Ureter (tissue), 1 donor: ENCODE results near the gene CUTA. TPM values are rescaled to one million over a fixed set of nuclear protein-coding genes. Genes with fewer than 3 reads are reported as not detected.

ENCODE experiments used
- DNase-seq: peaks from one replicate; pipeline ENCODE4 v3.0.0-alpha.2; 2020; ENCODE audit warnings: low spot score
- total RNA-seq: library from RNA; stranded (reverse); gene quantifications from one replicate; pipeline ENCODE4 v1.2.4, GENCODE V29; 2023
- donor health status: DM: yes; HTN: yes; CAD: no.

CUTA gene
- total RNA-seq, 1 donor from 2014 or later = 157 TPM

DNA sequence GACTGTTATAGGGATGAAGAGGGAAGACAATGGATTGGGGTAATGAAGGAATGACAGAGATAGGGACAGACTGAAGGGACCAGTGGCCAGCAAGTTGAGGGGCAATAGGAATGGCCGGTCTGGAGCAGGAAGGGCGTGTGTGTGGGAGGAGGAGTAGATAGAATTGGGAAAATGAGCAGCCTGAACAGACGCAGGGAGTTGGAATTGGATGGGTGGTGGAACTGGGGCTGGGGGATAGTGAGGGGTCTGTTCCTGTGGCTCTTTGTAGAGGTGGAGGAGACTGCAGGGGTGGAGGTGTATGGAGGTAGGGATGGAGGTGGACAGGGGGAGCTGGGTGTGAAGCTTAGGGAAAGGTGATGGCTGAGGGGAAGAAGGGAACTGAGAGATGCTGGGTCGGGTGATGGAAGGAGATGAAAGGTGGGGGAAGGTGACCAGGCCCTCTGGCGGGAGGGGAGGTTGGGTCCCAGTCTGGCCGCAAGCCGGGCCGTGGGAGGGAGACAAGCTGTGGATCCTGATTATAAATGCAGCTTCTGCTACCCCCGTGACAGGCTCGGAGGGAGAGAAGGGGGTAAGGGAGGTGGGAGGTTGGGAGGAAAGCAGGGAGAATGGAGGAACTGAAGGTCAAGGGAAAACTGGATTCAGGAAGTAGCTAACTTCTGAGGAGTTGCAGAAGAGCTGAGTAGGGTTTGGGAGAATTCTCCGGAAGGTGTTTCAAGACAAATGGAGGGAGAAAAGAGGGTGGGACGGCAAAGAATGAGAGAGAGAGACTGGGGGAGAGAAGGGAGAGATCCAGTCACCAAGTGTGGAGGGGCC, 7.2 kb upstream of the CUTA start:
- no peak for DNase-seq

DNA sequence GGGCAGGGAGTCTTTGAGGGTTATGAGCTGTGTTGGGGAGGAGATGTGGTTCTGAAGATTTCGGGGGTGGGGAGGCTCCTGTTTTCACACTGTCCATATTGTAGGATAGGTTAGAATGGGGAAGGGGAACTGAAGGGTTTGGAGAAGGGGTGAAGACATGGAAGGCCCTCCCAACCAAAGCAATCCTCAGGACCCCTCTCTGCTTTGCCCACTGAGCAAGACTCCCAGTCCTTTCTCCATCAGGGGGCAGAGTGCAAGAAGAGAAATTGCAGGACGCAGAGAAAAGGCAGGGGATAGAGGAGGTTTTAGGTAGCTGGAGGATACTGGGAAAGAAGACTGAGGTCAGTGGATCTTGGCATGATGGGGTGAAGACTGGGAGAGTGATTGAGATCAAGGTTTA, 5.9 kb upstream of the CUTA start:
- no peak for DNase-seq

DNA sequence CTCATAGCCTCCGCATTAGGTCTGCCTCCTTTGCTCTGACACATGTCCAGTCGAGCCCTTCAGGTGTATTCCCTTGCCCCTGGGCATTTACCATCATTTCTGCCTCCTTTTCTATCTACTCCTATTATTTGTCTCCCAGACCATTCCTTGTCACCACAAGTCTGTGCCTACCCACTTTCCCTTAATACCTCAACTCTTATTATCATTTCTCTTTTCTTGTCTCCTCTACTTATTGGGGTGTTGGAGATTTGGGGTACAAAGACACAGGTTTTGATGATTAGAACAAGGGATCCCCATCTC, 3.4 kb upstream of the CUTA start:
- no peak for DNase-seq

DNA sequence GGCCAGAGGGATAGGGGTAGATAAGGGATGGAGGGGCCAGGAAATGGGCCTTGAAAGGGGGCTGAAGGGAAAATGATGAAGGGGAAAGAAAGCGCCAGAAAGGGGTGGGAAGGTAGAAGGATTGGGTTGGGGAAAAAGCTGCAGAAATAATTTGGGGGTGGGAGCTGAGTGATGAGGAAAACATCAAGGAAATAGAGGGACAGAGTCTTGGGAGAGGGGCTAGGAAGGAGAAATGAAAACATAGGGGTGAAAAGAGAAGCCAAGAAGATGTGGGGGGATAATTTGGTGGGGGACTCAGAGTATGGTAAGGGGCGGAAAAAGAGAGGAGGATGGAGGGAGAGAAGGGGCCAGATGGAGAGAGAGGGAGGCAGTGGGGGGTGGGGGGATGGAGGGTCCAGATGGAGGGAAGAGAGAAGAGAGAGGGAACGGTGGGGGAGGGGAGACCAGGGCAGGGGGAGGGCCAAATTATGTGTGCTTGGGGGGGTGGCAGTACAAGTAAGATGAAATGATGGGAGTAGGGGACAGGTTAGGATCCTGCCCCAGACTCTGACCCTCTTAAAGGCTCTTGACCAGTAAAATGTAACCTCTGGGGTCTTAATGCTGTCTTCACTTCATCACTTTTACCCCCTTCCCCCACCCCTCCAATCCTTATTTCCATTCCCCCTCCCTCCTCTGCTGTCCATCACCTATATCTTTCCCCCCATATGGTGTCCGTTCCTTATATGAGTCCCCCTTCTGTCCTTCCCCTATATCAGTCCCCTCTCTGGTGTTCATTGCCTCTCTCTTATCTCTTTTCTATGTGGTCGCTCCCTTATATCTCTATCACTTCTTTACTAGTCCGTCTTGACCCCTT, 2.8 kb upstream of the CUTA start:
- DNase-seq = no peak

DNA sequence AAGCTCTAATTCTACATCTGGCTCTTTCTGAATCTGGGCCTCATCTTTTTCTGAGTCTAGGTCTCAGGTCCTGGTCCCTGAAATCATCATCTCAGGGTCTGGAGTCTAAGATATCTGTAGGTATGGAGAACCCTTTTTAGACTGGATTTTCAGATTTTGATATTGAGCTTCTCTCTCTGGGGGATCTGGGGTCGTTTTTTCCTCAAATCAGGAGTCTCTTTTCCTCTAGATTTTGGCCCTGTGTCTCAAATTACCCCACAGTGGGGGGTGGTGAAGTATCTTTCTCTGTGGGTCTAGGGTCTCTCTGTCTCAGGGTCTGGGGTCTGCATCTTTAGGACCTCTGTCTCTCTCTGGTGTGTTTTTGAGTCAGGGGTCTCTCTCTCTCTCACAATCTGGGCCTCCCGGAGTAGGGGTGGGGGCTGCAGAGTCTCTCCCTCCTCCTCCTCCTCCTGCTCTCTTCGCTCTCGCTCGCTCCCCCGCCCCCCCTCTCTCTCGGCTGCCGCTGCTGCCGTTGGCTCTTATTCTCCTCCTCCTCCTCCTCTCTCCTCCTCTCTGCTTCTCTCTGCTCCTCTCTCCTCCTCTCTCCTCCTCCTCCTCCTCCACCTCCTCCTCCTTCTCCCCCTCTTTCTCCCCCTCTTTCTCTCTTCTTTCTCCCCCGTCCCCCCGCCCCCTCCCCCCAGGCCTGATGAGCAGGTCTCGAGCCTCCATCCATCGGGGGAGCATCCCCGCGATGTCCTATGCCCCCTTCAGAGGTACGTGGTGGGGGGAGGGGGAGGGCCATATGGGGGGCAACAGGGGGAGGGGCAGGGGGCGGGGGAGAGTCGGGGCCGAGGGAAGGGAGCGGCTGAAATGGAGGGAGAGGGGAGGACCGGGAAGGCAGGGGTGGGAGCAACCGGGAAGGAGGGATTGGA, 1.9 kb upstream of the CUTA start, which contains the start of gene SYNGAP1:
Gene SYNGAP1 (plus strand): TSS at position 486 of the 911 bp plus-strand sequence. CDS start 200 bp downstream, at position 686.
- DNase-seq = peak; percentile 72

DNA sequence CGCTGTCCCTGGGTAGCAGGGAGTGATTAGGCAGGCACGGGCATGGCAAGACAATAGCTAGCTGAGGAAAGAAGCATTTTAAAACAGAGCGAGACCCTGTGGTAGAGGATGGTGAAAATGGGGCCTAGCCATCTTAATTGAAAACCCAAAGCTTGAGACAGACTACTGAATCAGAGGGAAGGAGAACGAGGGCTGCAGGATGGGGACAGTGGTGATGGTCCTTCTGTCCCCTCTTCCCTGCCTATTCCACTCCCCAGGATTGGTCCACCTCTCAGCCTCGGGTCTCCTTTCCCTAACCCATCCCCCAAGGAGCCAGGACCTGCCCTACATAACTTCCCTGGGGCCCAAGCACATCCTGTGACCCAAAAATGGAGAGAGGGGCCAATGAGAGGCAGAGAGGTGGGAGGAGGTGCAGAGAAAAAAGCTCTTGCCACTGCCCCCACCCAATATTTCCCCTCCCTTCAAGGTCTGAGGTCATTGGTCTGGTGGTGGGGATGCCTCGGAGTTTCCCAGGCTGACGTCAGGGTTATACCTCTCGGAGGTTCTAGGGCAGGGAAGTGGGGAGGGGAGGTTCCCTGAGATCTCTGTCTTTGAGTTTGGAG, 884 bp upstream of the CUTA start:
- DNase-seq = no peak

DNA sequence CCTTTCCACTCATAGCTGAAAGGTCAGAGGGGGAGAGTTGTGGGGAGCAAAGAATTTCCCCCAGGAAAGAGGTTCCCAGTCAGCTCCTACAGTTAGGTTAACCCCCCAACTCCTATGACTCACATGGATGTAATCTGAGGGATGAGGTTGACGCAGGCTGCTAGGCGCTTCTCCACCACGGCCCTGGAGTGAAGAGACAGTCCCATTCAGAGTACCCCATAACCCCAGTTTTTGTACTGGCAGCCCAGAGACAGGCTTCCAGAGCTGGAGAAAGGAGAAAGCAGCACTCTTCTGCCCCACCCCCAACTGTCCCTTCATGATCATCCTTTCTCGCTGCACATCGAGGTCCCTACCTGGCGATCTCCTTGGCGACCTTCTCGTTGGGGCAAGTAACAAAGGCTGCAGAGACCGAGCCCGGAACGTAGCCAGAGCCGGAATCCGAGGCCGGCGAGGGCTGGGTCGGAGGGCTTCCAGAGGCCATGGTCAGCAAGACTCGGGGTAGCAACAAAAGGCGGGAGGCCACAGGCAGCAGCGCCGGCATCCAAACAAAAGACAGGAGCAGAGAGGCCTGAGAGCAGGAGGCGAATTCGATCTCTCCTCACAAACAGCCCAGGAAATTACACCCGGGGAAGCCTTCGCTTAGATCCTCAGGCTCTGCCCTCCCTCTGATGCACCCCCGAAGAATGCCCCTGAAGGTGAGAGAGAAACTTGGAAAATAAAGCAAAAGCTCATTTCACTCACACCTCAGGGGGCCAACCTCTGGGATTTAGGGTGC, 592 bp downstream of the CUTA start:
- peak; percentile 54 for DNase-seq

DNA sequence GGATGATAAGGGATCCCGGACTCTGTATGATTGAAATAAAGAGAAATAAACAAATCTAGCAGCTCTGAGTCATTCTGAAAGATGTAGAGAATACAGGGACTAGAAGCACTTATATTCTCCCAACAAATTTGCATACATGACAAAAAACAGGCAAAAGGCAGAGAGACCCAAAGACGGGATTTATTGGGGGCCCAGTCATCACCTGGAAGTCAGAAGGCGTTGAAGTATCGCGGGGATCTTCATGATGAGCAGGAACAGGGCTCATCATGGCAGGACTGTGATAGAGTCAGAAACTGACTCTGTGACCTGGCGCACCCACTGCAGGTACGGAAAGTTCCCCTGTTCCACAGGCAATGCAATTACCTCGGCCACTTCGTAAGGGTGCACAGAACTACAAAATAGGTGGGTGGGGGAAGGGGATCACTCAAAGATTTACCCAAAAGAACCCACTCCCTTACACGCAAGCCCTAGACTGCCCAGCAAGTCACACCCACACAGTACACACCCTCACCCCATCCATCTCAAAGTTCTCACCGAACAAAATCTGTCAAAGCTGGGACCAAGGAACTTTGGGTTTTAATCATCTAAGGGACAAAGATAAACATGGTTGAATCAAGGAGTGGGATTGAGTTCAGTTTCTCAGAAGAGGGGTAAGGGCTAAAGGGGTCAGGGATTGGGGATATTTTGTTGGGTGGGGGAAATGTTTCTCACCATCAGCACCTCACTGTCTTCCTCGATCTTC, 1.4 kb downstream of the CUTA start:
- DNase-seq = no peak

DNA sequence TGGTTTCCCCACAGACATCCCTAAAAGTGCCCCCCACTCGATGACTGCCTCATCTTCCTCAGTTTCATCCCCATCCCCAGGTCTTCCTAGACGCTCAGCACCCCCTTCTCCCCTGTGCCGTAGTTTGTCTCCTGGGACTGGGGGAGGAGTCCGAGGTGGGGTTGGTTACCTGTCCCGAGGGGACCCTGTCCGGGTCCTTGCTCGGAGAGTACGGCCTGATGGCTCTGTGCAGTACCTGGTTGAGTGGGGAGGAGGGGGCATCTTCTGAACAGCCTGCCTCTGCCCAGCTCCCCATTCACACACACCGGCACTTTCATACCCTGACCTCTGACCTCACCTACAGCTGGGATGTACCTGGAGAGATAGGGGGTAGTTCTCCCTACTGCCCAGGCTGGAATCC, 2.1 kb downstream of the CUTA start:
- no peak for DNase-seq

DNA sequence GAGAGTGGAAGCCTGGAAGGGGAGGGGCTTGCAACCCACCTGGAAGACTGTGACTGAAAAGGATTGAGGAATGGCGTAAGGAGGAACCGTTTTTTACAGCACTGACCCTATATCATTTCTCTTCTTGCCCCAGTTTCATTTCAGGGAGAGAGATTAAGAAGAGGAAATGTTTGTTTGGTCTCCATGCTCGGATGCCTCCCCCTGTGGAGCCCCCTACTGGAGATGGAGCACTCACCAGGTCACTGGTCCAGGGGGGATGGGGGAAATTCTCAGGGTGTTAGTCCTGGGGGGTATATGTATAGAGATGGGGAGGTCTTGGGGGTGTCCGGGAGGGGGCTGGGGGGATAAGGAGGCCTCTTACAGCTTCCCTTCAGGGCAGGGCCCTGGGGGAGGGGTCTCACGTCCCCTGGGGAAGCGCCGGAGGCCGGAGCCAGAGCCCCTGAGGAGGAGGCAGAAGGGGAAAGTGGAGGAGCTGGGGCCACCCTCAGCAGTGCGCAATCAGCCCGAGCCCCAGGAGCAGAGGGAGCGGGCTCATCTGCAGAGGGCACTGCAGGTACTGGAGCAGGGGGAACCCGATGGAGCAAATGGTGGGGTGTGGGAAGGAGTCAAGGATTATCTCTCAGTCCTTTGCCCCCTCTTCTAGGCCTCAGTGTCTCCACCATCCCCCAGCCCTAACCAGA, 3.2 kb downstream of the CUTA start:
- DNase-seq = no peak

DNA sequence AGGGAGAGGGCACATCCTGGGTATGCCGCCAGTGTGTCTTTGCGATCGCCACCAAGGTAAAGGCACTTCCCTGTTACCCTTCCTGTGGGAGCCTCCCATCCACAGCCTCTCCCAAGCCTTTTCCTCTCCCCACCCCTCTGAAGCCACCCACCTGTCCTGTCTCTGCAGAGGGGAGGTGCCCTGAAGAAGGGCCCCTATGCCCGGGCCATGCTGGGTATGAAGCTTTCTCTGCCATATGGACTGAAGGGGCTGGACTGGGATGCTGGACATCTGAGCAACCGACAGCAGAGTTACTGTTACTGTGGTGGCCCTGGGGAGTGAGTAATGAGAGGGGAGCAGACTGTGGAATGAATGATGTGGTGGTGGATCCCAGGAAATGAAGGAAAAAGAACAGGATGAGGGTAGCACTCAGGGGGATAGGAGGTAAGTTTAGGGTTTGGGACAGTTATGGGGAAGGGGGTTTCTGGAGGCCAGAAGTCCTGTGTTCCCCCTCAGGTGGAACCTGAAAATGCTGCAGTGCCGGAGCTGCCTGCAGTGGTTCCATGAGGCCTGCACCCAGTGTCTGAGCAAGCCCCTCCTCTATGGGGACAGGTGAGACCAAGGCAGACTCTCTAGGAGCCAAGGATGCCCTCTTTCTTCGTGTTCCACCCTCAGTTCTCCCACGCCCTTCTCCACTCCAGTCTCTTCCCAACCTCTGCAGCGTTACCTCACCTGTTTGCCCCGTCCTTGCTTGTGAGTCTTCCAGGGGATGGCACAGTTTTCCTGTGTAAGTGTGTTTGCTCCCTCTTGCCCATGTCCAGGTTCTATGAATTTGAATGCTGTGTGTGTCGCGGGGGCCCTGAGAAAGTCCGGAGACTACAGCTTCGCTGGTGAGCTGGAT, 4.4 kb downstream of the CUTA start:
- DNase-seq = no peak

DNA sequence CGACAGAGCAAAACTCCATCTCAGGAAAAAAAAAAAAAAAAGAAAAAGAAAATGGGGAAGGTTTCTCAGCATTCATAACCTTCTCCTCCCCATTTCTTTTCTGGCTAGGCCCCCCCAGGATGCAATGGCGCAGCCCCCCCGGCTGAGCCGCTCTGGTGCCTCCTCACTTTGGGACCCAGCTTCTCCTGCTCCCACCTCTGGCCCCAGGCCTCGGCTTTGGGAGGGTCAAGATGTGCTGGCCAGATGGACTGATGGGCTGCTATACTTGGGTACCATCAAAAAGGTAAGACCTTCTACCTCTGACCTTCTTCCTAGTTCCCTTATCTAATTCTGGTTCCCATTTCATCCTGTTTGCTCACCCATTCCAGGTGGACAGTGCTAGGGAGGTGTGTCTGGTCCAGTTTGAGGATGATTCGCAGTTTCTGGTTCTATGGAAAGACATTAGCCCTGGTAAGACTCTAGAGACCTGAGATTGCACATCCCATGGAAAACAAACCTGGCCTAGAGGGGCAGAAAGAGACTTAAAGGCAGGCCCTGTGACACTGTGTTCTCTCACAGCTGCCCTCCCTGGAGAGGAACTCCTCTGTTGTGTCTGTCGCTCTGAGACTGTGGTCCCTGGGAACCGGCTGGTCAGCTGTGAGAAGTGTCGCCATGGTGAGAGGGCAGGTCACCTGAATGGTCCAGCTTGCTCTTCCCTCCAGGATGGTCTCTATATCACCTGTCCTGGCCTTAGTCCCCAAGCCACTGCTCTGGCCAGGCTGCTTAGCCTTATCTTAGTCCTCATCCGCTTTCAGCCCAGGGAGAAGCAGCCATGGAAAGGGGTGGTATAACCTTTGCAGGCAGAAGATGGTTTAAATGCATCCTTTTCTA, 5.5 kb downstream of the CUTA start:
- no peak for DNase-seq

DNA sequence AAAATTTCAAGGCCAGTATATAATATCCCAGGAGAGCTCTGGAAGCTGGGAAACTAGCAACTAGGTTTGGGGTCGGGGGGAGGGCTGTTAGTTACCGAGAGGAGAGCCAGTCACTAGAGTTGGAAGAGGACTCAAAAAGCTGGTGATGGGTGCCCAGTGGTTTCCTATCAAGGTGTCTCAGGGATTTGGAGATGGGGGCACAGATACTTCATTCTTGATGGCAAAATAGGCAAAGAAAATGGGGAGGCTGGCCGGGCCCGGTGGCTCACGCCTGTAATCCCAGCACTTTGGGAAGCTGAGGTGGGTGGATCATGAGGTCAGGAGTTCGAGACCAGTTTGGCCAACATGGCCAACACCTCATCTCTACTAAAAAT, 6.3 kb downstream of the CUTA start:
- DNase-seq = no peak

DNA sequence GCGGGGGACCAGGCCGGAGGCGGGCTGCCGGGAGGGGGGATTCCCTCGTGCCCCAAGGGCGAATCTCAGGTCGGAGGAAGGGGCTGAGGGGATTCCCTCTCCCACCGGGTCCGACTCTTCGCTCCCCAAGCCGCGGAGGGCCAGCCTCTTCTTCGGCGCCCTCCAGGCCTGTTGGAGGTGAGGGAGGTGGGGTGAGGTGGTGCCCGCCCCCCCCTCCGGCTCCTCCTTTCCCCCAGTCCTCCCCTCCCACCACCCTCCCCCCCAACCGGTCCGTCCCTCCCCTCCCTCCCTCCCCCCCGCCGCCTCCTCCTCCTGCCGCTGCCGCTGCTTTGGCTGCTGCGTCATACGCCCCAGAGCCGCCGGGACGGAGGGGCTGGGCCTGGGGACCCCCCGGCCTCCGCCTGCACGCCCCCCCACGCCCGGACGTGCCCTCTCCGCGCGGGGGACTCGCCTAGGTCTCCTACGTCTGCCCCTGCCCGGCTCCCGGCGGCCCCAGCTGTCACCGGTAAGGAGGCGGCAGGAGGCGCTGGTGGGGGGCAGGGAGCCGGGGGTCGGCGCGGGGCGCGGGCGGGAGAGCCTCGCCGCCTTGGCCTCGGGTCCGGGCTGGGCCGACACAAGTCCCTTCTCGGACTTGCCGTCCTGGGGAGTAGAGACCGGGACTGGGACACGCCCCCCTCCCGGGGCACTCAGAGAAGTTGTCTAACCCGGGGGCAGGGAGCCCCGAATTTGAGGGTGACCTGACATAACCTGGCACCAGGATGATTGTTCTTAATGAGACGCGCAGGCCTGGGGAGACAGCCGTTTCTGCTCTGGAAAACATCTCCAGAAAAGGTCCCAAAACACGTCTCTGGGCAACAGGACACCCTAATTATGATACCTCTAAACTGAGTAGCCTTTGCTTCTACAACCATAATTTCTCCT, 6.9 kb downstream of the CUTA start, which contains the start of gene PHF1:
Gene PHF1 (plus strand): TSS at position 304 of the 921 bp plus-strand sequence. CDS start 1,250 bp downstream, outside the sequence.
- peak; percentile 67 for DNase-seq

DNA sequence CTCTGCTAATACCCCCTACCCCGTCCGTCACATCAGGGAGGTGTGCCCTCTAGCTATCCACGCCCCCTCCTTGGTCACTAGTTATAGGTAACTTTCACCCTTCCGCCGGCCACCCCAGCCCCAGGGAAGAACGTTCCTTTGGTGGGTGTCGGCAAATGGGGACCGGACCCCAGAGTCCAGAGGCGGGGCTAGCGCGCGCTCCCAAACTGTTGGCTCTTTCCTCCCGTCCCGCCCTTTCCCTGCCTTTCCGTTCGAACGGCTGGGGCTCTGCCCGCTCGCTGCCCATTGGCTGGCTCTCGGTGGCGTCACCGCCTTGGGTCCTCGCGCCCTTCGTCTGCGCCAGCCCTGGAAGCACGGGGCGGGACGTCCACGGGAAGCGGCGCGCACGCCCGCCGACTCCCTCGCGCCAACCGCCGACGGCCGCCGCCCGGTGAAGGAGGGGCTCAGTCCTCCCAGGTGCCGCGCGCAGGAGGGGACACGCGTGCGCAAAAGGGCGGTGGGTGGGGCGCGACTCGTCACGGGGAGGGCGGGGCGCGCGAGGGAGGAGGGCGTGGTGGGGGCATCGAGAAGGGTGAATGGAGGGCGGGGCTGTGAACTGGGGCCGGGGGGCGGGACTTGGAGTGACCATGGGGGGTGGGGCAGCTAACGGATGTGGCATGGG, 7.7 kb downstream of the CUTA start:
- peak; percentile 97 for DNase-seq
